ENCODE data around the gene ALK. TPM values are rescaled to one million over a fixed set of nuclear protein-coding genes. Genes with fewer than 3 reads are reported as not detected.

ALK gene
- total RNA-seq, 1 experiment from 2014 or later = not detected

DNA sequence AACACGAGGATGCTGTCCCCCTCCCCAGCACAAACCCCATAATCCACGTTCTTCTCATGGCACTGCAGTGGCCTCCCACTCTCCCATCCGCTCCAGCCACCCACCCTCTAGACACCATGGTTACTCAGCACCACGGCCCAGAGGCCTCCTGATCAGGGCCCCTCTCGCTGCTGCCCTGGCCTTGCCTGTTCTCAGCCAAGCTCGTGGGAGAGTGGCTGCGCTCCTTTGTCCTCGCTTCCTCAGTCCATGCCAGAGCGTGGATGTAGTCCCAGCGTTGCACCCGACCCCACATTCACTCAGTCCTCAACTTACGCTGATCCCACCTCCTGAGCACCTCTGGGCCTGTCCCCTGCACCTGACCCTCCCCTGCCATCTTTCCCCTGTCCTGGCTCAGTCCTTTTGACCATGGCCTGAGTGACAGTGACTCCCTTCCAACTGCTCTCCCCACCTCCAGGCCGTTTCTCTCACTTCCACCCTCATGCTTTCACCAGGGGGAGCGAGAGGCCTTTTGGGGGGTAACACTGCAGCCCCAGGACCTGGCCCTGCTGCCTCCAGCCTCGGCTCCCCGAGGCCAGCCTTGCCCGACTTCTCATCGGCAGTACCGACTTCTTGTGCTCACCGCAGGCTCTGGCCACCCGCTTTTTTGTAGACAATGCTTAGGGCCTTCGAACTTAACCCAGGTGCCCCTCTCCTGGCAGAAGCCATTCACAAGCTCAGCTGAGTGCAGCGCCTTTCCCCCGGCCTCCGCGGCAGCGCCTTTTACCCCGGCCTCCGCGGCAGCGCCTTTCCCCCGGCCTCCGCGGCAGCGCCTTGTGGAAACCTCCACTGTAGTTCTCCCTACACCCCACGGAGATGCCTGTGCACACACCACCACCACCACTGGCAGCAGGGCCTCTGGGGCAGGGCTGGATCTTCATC, 674.7 kb downstream of the ALK start:
- Histone ChIP-seq H3K18ac (ENCODE audit: insufficient read length, low read depth, low read length) (no peak overlapping the region), H2BK12ac (ENCODE audit: insufficient read length, low read depth, low read length) (no peak overlapping the region), H3K56ac (ENCODE audit: insufficient read length, low read depth, low read length) (no peak overlapping the region), H4K20me1 (ENCODE audit: control insufficient read depth, insufficient read depth, insufficient read length) (no peaks in the 10 kb centered on the region), H2BK5ac (ENCODE audit: insufficient read length, low read length) (no peak overlapping the region), H3K4ac (ENCODE audit: low read depth, low read length) (no peak overlapping the region), H3K14ac (ENCODE audit: insufficient read depth, low read length) (no peak overlapping the region; the same call in 1 of the 2 replicates), H3K4me1 (ENCODE audit: insufficient read depth, low read length) (no peaks in the 10 kb centered on the region), H2AK5ac (ENCODE audit: insufficient read length, low read length) (no peak overlapping the region), H4K5ac (ENCODE audit: insufficient read length, low read depth, low read length) (no peak overlapping the region), H3K9ac (ENCODE audit: extremely low read depth, insufficient read length, low read length) (no peak overlapping the region), H3K9me3 (ENCODE audit: control insufficient read depth, low read depth, low read length) (no peaks in the 10 kb centered on the region), H3T11ph (ENCODE audit: low read length) (no peak overlapping the region), H3K27me3 (ENCODE audit: insufficient read depth, low read length) (no peaks in the 10 kb centered on the region), H2AFZ (ENCODE audit: low read length) (no peak overlapping the region), H3K4me2 (ENCODE audit: insufficient read depth, insufficient read length, low read length) (no peak overlapping the region), H4K8ac (replicated peaks; ENCODE audit: insufficient read length, low read depth, low read length) (no peak overlapping the region), H2BK120ac (ENCODE audit: low read depth, low read length, poor library complexity, severe bottlenecking) (no peak overlapping the region), H3K27ac (ENCODE audit: insufficient read length, low read depth, low read length) (no peak overlapping the region), H3K79me2 (ENCODE audit: insufficient read depth, low read length) (no peaks in the 10 kb centered on the region), H2BK15ac (ENCODE audit: low read depth, low read length) (no peak overlapping the region), H3K23me2 (ENCODE audit: insufficient read length, low read depth, low read length, poor library complexity, severe bottlenecking) (peaks cover under 1% of the 10 kb centered on the region), H2BK20ac (ENCODE audit: low read depth, low read length, poor library complexity, severe bottlenecking) (no peak overlapping the region), H4K91ac (ENCODE audit: insufficient read length, low read depth, low read length) (no peak overlapping the region), H3K23ac (ENCODE audit: insufficient read length, low read depth, low read length) (no peak overlapping the region), H3K79me1 (ENCODE audit: insufficient read depth, low read depth, low read length, poor library complexity, severe bottlenecking) (no peaks in the 10 kb centered on the region)
- DNase-seq = no peak
- H3K9me3 Mint-ChIP-seq = no peaks in the 10 kb centered on the region
- TF ChIP-seq, protein P1, sequence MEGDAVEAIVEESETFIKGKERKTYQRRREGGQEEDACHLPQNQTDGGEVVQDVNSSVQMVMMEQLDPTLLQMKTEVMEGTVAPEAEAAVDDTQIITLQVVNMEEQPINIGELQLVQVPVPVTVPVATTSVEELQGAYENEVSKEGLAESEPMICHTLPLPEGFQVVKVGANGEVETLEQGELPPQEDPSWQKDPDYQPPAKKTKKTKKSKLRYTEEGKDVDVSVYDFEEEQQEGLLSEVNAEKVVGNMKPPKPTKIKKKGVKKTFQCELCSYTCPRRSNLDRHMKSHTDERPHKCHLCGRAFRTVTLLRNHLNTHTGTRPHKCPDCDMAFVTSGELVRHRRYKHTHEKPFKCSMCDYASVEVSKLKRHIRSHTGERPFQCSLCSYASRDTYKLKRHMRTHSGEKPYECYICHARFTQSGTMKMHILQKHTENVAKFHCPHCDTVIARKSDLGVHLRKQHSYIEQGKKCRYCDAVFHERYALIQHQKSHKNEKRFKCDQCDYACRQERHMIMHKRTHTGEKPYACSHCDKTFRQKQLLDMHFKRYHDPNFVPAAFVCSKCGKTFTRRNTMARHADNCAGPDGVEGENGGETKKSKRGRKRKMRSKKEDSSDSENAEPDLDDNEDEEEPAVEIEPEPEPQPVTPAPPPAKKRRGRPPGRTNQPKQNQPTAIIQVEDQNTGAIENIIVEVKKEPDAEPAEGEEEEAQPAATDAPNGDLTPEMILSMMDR (conservative IDR thresholded peaks at IDR 0.05) = no peak
- no peaks in the 10 kb centered on the region; the same call in none of the 2 replicates for H3K27me3 Mint-ChIP-seq (ENCODE audit: low read depth)
- H3K4me1 Mint-ChIP-seq = no peaks in the 10 kb centered on the region
- WGBS (ENCODE audit: extremely low coverage, insufficient read length, low lambda C conversion rate) = no CpG with 5 or more reads among the region's 36 CpGs
- H3K27ac Mint-ChIP-seq = peak overlapping the region in 1 of 3 experiments; percentile 89; a peak in 2 of 7 replicates
- H3K4me3 Mint-ChIP-seq = no peak overlapping the region; a peak in 1 of 5 replicates
- no peaks in the 10 kb centered on the region for H3K36me3 Mint-ChIP-seq (ENCODE audit: insufficient read depth in 1 of 3, low read depth in 3 of 3)
